HG03575 (cell line): Measurements from ENCODE around the gene FOXJ1.

ENCODE experiments used
- ATAC-seq: cut with Tn5 transposase; IDR thresholded peaks from one replicate; pipeline ENCODE4 v1.9.1; 2021; ENCODE audit not compliant: unreplicated experiment, insufficient number of reproducible peaks, low FRiP score; ENCODE audit errors: extremely low read depth

FOXJ1 gene

DNA sequence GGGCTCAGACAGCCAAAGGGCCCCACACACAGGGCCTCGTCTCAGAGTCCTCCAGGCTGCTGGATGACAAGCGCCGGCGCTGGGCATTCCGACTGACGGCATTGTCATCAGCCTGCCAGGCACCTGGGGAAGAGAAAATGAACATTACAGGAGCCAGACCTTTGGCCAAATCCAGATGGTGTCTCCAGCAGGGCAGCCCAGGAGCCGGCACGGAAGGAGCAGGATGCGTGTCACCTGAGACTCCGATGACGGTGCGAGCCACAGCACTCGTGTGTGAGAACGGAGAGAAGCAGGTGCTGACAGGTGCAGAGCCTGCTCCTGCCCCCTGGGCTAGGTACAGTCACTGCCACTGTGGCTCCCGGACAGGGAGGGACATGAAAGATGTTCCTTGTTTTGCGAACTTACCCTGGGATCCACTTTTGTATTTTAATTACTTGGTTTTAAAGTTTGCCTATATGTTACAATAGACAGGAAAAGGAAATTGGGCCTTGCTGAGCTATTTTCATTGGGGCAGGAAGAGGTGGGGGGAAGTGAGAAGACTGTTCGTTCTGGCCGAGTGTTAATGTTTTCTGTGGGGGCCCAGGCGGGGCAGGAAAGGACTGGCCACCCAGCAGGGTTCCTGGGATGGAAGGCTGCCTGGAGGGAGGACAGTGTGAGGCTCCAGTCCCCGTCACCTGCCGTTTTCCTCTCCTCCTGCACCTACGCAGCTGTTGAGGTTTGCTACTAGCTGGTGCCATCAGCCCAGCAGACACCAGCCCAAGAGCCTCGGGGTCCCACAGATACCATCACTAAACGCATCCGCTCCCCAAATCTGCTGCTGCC, 4.4 kb upstream of the FOXJ1 start:
- ATAC-seq, result no peak

DNA sequence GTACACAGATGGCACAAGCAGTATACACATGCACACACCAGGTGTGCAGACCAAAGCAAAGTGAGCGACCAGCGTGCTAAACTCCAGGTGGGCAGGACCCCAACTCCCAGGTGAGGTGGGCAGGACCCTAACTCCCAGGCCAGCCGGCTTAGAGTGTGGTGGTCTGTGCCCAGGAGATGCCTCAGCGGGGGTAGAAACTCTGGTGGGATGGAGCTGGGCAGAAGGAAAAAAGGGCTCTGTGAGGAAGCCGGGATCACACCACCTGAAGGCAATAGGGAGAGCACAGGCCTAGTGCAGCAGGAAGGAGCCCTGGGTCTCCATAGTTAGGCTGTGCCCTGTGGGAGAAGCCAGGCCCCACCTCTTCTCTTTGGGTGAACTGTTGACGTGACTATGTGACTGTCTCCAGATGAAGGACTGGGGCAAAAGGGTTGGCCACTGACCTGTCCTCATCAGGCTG, 1.6 kb upstream of the FOXJ1 start:
- no peak for ATAC-seq

DNA sequence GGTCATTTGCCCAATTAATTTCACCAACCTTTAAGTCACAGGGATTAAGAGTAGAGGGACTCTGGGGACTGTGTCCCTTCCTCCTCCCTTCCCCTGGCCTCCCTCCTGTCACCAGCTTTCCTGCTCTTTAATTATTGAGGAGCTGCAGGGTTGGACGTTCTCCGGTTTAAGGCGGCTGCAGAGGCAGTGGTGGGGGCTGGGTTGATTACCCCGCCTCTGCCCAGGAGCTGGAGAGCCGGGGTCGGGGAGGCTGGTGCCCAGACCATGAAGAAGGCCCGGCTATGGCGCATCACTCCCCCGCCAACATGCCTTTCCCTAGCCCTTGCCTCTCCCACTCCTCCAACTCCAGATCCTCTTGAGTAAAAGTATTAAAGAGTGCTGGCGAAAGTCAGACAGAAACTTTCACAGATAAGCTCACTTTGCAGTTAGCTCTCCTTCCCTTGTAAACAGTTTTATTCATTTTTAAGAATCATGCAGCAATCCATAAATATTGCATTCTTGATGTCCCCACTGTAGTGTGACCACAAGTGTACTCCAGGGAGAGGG, 1.1 kb upstream of the FOXJ1 start:
- ATAC-seq, result no peak

DNA sequence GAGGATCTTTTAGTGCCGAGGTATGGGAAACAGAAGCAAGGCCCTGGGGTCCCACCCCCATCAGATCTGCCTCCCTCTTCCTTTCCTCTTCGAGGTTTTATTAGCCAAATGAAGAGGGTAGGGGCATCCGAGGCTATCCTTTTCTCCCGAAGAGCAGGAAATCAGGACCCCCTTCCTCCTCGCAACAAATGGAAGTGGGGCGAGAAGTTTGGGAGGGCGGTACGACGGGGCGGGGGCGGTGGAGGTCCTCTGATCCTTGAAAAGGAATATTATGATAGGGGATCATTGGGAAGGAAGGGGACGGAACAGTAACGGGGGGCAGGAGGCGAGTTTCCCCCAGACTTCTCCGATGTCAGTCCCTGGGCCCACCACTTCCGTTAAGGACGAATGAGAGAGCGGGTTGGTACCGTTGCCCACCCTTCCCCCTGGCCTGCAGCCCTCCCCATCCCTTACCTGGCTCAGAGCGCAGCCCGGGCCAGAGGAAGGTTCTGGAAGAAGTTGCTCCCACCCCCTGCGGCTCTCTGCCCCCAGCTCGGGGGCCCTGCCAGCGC, 309 bp downstream of the FOXJ1 start:
- no peak for ATAC-seq

DNA sequence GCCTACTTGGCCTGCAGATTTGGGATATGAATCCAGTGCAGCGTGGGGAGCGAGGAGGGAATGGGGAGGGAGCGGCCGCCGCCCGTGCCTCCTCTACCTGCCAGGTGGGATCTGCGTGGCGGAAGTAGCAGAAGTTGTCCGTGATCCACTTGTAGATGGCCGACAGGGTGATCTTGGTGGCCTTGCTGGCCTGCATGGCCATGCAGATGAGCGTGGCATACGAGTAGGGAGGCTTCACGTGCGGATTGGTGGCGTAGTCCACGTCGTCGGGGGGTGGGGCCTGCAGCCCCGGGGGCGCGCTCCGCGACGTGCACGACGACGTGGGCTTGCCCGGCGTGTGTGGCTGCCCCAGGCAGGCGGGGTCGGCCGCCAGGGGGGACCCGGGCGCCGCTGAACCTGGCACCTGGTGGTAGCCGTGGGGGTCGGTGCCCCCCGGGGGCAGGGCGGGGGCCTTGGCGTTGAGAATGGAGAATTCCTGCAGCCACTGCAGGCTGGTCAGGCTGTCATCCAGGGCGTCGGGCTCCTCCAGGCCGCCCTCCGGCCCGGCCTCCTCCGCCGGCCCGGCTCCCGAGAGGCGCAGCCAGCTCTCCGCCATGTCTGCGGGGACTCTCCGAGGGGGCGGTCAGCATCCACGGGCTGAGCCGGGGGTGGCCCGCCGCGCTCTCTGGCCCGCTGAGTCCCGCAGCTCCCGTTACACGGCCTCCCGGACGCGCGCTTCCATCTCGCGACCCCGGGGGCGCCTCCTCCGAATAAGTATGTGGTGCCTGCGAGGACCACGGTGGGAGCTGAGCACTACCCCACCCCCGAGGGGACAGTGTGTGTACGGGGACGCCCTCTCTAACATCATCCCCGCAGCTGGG, 1.0 kb downstream of the FOXJ1 start:
- no peak for ATAC-seq

DNA sequence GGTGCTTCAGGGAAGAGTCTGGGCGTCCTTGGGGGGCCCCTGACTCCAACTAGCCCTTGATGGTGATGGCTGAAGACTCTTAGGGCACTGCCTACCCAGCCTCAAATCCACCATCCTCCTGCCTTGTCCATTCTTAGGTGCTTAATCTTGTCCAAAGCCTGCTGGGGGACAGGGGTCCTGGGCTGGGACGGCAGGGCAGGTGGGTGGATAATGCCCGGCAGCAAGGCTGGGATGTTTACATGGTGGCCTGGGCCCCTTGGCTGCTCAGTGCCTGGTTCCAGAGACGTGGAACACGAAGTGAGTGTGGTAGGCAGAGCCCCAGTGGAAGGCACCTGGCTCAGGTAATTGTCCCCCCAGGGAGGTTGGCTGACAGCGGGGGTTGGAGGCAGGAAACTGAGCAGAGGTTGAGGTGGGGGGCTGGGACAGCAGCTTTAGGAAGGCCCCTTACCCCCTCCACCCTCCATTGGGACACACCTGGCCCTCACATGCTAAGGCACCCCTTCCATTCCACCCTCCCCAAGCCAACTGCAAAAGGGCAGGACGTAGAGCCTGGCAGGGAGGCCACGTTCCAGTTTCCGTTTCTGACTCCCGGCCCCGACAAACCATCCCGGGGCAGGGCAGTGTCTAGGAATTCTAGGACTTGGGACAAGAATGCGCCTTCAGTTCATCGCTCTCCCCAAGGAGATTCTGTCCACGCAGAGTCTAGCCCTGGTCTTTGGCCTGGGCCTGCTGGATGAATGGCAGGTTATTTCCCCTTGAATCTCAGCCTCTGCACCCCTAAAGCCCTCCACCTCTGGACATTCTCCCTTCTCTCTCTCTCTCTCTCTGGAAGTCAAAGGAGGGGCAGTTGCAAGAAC, 1.9 kb downstream of the FOXJ1 start:
- no peak for ATAC-seq

DNA sequence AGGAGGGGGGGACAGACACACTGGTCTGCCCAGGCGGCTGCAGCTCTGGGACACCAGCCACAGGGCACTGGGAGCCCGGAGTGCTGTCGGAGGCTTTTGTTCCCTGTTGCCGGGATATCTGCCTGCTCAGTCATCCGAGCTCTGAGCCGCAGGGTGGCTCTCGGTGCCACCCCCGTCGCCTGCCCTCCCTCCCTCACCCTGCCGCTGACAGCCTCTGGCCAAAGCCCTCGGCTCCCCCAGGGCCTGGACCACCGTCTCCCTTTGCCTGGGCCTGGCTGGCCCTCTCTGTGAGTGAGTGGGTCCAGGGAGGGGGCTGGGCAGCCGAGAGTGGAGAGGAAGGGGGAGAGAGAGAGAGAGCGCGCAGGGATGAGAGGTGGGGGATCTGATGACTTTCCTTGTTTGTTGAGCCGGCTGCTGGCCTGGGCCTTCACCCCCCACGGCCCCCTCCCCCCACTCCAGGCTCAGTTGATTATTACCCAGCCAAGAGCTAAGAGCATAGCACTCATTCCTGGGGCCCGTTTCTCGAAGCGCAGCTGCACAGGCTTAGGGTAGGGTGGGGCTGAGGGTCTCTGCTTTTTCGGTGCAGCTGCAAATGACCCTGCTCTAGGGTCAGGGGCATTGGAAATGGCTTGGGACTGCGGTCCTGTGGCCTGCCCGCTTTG, 2.7 kb downstream of the FOXJ1 start:
- no peak for ATAC-seq

DNA sequence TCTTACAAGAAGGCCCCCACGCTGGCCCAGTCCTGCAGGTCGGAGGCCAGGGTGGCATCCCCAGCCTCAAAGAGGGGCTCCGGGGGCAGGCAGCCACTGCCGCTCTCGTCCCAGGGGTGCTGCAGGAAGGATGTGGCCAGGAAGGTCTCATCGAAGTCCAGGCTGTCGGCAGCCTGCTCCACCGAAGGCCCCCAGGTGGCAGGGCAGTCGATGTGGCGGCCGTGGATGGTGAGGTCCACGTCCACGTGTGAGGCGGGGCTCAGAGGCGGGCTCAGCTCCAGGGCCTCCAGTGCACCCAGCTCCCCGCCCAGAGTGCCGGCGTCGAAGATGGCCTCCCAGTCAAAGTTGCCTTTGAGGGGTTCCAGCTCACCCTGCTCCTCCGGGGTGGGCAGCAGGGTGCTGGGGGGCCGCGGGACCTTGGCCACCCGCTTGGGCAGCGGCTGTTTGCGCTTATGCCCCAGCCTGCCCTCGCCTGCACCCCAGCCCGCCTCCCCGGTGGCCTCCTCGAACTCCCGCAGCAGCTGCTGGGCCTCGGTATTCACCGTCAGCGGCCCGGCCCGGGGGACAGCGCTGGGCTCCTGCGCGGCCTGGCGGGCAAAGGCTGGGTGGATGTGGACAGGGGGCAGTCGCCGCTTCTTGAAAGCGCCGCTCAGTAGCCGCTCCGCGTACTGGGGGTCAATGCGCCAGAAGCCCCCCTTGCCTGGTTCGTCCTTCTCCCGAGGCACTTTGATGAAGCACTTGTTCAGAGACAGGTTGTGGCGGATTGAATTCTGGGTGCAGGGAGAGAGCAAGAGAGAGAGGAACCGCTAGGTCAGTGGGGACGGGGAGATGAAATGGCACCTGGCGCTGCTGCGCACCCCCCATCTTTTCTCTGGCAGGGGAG, 3.5 kb downstream of the FOXJ1 start:
- ATAC-seq, result no peak

DNA sequence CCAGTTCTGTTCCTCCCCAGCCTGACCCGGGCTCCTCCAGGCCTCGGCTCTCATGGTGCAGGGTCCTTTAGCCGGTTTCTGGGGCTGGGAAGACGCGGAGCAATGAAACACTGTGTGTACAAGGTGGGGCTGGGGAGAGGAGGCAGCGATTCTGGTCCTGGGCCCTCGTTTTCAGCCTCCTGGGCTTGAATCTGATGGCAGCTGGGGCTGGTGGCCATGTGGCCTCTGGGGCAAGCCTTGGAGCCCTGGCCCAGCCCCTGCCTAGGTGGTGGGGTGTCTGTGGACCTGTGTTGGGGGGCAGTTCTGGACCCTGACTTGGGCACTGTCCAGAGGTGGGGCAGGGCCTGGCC, 4.1 kb downstream of the FOXJ1 start:
- ATAC-seq, result no peak

DNA sequence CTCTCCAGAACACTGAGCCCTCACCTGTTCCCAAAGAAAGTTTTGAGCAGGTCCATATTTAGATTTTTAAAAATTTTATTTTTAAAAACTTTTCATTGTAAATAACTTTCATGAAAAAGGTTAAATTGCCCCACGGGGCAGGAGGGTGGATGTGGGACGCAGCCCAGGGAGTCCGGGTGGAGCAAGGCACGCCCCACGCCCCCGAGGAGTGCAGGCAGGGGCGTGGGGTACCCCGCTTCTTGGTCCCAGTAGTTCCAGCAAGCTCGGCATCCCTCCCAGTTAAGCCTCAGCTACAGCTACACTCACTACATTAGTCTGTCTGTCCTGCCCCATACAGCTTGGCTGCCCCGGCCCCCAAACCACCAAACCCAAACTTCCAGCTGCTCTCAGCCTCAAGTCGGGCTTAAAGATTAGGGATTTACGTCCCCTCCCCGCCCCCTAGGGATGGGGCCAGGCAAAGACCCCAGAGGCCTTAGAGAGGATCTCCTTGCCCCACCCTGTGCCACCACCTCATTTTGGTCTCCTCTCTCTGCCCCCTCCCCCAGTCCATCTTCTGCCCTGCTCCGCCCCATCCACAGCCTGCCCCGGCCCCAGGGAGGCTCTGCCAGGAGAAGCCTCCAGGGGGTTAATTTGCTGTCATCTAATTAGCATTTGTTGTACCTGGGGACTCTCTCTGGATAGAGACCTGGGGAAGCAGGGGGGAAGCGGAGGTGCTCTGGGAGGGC, 4.6 kb downstream of the FOXJ1 start:
- ATAC-seq, result no peak

DNA sequence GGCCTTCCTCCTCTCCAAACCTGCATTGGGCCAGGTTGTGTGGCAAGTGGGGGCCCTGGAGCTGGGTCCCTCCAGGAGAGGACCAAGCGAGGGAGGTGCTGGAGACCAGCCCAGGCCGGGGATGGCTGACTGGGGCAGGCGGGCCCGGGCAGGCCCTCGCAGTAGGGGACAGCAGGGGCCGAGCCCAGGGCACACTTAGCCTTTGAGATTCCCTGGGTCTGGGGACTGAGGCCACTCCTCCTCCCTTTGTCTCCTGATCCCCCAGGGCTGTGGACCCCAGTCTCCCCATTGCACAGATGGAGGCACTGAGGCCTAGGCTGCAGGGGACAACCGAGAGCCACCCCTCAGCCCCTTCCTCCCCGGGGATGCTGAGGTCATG, 5.2 kb downstream of the FOXJ1 start:
- ATAC-seq, result no peak

DNA sequence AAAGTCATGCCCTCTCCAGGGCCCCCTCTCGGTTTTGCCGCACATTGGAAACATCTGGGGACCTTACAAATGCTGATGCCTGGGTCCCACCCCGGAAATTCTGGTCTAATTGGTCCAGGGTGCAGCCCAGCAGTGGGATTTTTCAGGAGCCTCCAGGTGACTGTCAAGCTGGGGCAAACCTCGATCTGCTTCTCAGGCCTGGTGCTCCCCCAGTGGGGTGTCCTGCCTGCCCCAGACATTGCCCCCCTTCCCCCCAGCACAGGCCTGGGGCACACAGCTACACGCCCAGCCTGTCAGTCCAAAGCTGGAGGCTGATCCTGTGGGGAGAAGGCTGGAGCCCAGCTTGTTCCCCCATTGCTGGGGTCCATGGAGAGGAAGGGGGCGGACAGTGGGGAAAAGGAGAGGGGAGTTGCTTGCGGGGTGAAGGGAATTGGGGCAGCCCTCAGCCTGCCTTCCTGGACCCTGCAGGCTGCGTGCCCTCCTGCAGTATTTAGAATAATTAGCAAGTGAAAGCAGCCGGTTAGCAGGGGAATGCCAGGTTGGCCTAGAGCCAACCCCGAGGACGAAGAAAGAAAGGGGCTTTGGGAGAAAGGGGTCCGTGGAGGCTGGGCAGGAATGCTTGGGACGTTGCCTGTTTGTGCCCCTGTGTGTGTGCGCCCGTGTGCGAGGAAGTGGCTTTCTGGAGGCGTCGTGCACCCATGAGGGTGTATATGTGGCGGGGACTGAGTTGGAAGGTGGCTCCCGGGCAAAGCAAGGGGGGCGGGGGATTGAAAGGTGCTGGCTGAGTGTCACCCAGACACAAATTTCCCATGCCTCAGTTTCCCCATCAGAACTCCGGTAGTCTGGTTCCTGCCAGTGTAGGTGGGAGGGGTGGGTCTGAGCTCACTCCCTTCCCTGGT, 5.9 kb downstream of the FOXJ1 start:
- no peak for ATAC-seq

DNA sequence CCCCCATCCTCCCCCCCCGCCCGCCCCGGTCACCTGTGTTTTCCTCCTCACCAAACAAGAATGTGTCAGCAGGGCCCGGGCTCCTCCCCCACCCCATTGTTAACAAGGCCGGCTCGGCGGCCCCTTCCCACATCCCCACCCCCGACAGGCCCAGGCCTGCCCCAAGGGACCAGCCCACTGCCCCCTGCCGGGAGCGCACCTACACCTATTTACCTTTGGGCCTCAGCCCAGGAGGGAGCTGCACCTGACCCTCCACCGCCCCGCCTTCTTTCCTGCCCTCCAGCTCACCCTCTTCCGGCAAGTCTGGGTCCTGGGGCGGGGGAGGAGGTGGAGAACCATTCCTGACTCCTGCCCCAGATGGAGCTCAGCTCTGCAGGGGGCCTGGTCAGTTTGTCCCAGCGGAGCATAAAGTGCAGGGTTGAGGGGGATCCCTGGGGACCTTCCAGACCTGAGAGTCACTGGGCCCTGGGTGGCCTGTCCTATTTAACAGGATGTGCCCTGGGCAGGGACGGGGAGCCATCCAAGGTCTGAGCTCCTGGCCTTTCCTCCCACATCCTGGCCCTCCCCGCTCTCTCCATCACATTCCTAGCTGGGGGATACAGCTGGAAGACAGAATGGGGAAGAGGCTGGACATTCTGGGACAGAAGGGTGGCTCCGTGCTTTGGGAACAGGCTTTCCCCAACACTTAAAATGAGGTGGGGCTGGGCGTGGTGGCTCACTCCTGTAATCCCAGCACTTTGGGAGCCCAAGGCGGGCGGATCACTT, 8.3 kb downstream of the FOXJ1 start:
- no peak for ATAC-seq

DNA sequence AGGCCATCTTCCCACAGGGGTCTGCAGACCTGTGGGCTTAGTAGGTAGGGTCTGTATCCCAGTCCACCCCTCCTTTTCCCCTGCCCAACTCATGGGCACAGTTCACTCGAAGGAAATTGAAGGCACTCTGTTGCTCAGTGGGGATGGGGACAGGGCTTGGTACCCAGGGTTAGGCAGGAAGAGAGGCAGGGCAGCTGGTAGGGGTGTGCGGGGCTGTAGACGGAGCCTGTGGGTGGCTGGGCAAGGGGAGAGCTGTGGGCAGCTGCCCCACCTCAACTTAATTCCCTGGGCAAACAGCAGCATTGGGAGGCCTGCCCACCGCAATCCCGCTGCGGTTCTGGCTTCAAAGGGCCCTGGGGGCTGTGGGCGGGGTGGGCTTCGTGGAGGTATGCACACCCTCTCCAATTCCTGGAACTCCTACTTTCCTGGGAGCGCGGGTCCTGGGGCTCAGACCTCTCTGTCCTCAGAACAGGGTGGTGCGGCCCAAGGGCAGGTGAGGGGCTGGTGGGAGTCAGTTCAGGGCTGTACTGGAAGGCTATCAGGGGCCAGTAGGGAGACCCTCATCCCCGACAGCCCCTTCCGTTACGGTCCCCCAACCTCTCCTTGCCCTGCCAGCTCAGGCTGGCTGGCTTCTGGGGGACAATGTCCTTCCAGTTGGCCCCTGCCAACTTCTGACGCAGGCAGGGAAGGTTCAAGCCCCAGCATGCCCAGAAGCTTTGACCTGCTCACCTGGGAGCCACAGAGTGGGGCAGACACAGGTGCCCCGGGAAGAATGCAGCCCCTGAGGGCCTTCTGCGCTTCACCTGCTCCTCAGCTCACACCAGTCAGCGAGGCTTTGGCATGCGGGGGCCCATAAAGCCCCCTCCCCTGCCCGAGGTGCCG, 9.1 kb downstream of the FOXJ1 start:
- no peak for ATAC-seq
